HEK293 (cell line): ENCODE results near the gene DNAJC12.

Source experiments
- CTCF ChIA-PET: fragments of 350-600 bp; formaldehyde crosslinking; extraction: SDS; loops from one replicate; lab custom pipeline; 2021; ENCODE audit warnings: antibody characterized with exemption; lab: Yijun Ruan, JAX
- POLR2A ChIA-PET: fragments of 300-600 bp; formaldehyde crosslinking; extraction: SDS; loops from one replicate; lab custom pipeline; 2020; ENCODE audit warnings: antibody characterized with exemption, inconsistent platforms; lab: Yijun Ruan, JAX
- H3K27ac ChIP-seq: fragments of 200-500 bp; sonication (Bioruptor generic); 2 replicates; pipeline ENCODE4 v1.5.1; 2014; ENCODE audit warnings: low read depth, low read length, control low read depth, inconsistent platforms; ENCODE audit errors: extremely low read depth
- H3K36me3 ChIP-seq, 2 experiments: fragments of 200-500 bp in 1 of 2; sonication (Bioruptor generic) in 1 of 2; 1 replicate in 1 of 2; 2 replicates in 1 of 2; pipeline ENCODE4 v1.5.1; 2014 to 2017; ENCODE audit warnings: inconsistent platforms in 2 of 2, low read length in 2 of 2; ENCODE audit not compliant: control insufficient read depth in 2 of 2, insufficient read depth in 1 of 2
- H3K4me1 ChIP-seq: fragments of 200-500 bp; sonication (Bioruptor generic); 2 replicates; pipeline ENCODE4 v1.5.1; 2014; ENCODE audit warnings: mild to moderate bottlenecking, low read length, inconsistent platforms; ENCODE audit not compliant: control insufficient read depth, insufficient read depth
- H3K4me3 ChIP-seq: 2 replicates; pipeline ENCODE4 v1.5.1; 2011; ENCODE audit warnings: low read depth, mild to moderate bottlenecking, control low read depth, low read length, moderate library complexity
- H3K9me3 ChIP-seq: fragments of 200-500 bp; sonication (Bioruptor generic); 2 replicates; pipeline ENCODE4 v1.5.1; 2014; ENCODE audit warnings: low read depth, low read length, inconsistent platforms; ENCODE audit not compliant: control insufficient read depth, insufficient read depth
- EGR2 ChIP-seq: fragments of 450-650 bp; formaldehyde crosslinking; IDR thresholded peaks from 2 replicates; pipeline ENCODE4 v1.5.1; 2016; ENCODE audit warnings: low read depth, missing biosample characterization, missing genetic modification characterization
- HOXC10 ChIP-seq: sonication (generic); formaldehyde crosslinking; IDR thresholded peaks from 2 replicates; pipeline ENCODE4 v1.8.1; 2023; ENCODE audit warnings: mild to moderate bottlenecking, missing genetic modification reagents
- IKZF3 ChIP-seq: fragments of 450-650 bp; IDR thresholded peaks from 2 replicates; pipeline ENCODE4 v1.5.0; 2018; ENCODE audit warnings: missing biosample characterization, mild to moderate bottlenecking, missing genetic modification characterization, moderate library complexity
- KLF7 ChIP-seq: fragments of 450-650 bp; formaldehyde crosslinking; IDR thresholded peaks from 2 replicates; pipeline ENCODE4 v1.5.1; 2016; ENCODE audit warnings: missing biosample characterization, missing genetic modification characterization, borderline replicate concordance
- MEIS1 ChIP-seq: sonication (generic); formaldehyde crosslinking; IDR thresholded peaks from 2 replicates; pipeline ENCODE4 v1.8.1; 2022; ENCODE audit warnings: missing genetic modification reagents, mild to moderate bottlenecking, borderline replicate concordance
- OVOL3 ChIP-seq: fragments of 450-650 bp; formaldehyde crosslinking; IDR thresholded peaks from 2 replicates; pipeline ENCODE4 v1.5.1; 2016; ENCODE audit warnings: missing biosample characterization, missing genetic modification characterization
- TRIM28 ChIP-seq: IDR thresholded peaks from 2 replicates; pipeline ENCODE4 v1.6.1; 2011; ENCODE audit warnings: low read length, control low read depth, borderline replicate concordance
- ZBTB48 ChIP-seq: fragments of 450-650 bp; formaldehyde crosslinking; IDR thresholded peaks from 2 replicates; pipeline ENCODE4 v1.5.1; 2016; ENCODE audit warnings: missing biosample characterization, missing genetic modification characterization
- ZNF133 ChIP-seq: fragments of 450-650 bp; formaldehyde crosslinking; IDR thresholded peaks from 2 replicates; pipeline ENCODE4 v1.5.1; 2016; ENCODE audit warnings: missing biosample characterization, missing genetic modification characterization
- ZNF146 ChIP-seq: fragments of 450-650 bp; formaldehyde crosslinking; IDR thresholded peaks from 2 replicates; pipeline ENCODE4 v1.5.1; 2016; ENCODE audit warnings: missing biosample characterization, missing genetic modification characterization
- ZNF2 ChIP-seq: fragments of 450-650 bp; formaldehyde crosslinking; IDR thresholded peaks from 2 replicates; pipeline ENCODE4 v1.5.1; 2016; ENCODE audit warnings: missing biosample characterization, missing genetic modification characterization
- ZNF211 ChIP-seq: fragments of 450-650 bp; formaldehyde crosslinking; IDR thresholded peaks from 2 replicates; pipeline ENCODE4 v1.5.1; 2016; ENCODE audit warnings: low read depth, missing biosample characterization, missing genetic modification characterization
- ZNF23 ChIP-seq: fragments of 450-650 bp; formaldehyde crosslinking; IDR thresholded peaks from 2 replicates; pipeline ENCODE4 v1.5.1; 2016; ENCODE audit warnings: missing biosample characterization, missing genetic modification characterization, borderline replicate concordance
- ZNF24 ChIP-seq: fragments of 450-650 bp; formaldehyde crosslinking; IDR thresholded peaks from 2 replicates; pipeline ENCODE4 v1.5.1; 2016; ENCODE audit warnings: missing biosample characterization, missing genetic modification characterization
- ZNF341 ChIP-seq: fragments of 450-650 bp; formaldehyde crosslinking; IDR thresholded peaks from 2 replicates; pipeline ENCODE4; 2016; ENCODE audit warnings: low read depth, missing biosample characterization, missing genetic modification characterization
- ZNF391 ChIP-seq: fragments of 450-650 bp; formaldehyde crosslinking; IDR thresholded peaks from 2 replicates; pipeline ENCODE4 v1.5.1; 2016; ENCODE audit warnings: low read depth, missing biosample characterization, missing genetic modification characterization, borderline replicate concordance
- ZNF510 ChIP-seq: fragments of 450-650 bp; formaldehyde crosslinking; IDR thresholded peaks from 2 replicates; pipeline ENCODE4 v1.5.1; 2018; ENCODE audit warnings: mild to moderate bottlenecking, missing genetic modification characterization, missing biosample characterization; ENCODE audit not compliant: insufficient replicate concordance
- ZNF664 ChIP-seq: fragments of 450-650 bp; formaldehyde crosslinking; IDR thresholded peaks from 2 replicates; pipeline ENCODE4 v1.5.1; 2016; ENCODE audit warnings: missing biosample characterization, missing genetic modification characterization
- ZNF670 ChIP-seq: fragments of 450-650 bp; formaldehyde crosslinking; IDR thresholded peaks from 2 replicates; pipeline ENCODE4 v1.5.1; 2016; ENCODE audit warnings: missing biosample characterization, missing genetic modification characterization, low read depth
- ZNF768 ChIP-seq: fragments of 450-650 bp; formaldehyde crosslinking; IDR thresholded peaks from 2 replicates; pipeline ENCODE4 v1.5.1; 2018; ENCODE audit warnings: missing biosample characterization, mild to moderate bottlenecking, missing genetic modification characterization
- ZNF792 ChIP-seq: fragments of 450-650 bp; formaldehyde crosslinking; IDR thresholded peaks from 2 replicates; pipeline ENCODE4 v1.5.1; 2016; ENCODE audit warnings: missing biosample characterization, missing genetic modification characterization
- ZNF837 ChIP-seq: fragments of 450-650 bp; formaldehyde crosslinking; IDR thresholded peaks from 2 replicates; pipeline ENCODE4 v1.5.1; 2016; ENCODE audit warnings: missing biosample characterization, missing genetic modification characterization
- ZNF843 ChIP-seq: fragments of 450-650 bp; formaldehyde crosslinking; IDR thresholded peaks from 2 replicates; pipeline ENCODE4 v1.5.1; 2016; ENCODE audit warnings: missing biosample characterization, missing genetic modification characterization
- TF ChIP-seq, protein P1 (sequence below): fragments of 450-650 bp; formaldehyde crosslinking; IDR thresholded peaks from 2 replicates; pipeline ENCODE4 v1.5.1; 2016; ENCODE audit warnings: missing biosample characterization, missing genetic modification characterization, borderline replicate concordance
- TF ChIP-seq, protein P2 (sequence below): IDR thresholded peaks from 2 replicates; pipeline ENCODE4 v1.6.1; 2011; ENCODE audit warnings: mild to moderate bottlenecking, low read depth, low read length, borderline replicate concordance
- TF ChIP-seq, protein P3 (sequence below): fragments of 450-650 bp; formaldehyde crosslinking; optimal IDR thresholded peaks from 2 replicates; pipeline ENCODE3; 2016; ENCODE audit warnings: missing biosample characterization, mild to moderate bottlenecking, missing genetic modification characterization
- TF ChIP-seq, protein P4 (sequence below): fragments of 450-650 bp; formaldehyde crosslinking; IDR thresholded peaks from 2 replicates; pipeline ENCODE4 v1.5.1; 2016; ENCODE audit warnings: missing biosample characterization, missing genetic modification characterization

Gene DNAJC12

DNA sequence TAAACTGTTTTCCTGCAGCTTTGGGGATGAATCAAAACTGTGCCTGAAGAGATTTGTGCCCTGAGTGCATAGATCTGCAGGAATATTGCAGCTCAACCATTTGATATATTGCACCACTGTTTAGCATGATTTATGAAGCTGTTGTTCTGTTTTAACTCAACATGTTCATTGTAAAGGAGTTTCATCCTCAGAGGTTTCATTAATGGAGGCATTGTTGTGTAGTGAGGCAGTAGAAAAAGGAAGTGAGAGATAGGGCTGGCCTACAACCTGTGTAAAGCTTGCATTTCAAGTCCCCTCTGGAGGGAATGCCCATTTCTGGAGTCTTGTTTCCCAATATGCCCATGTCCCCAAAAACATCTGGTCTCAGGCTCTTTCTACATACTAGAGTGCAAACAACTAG lies 67.5 kb downstream of the DNAJC12 start:
- Histone ChIP-seq H3K4me1 (peaks cover 7% of the 10 kb centered on the region), H3K9me3 (no peaks in the 10 kb centered on the region), H3K36me3 (no peaks in the 10 kb centered on the region), H3K4me3 (no peak overlapping the region), H3K27ac (no peak overlapping the region)
- ChIA-PET CTCF (interaction anchor here (0.6 to 2.9 kb wide), 6 partner anchors 9 to 104 kb away, joined by 3 to 21 read pairs (median 3); no protein-coding TSS in a partner anchor), POLR2A (no interaction called here)
- TF ChIP-seq ZNF843 (tag by site-specific recombination) (no peak), ZNF146 (tag by site-specific recombination) (no peak), ZNF391 (tag by site-specific recombination) (no peak), ZNF768 (tag by site-specific recombination) (no peak), MEIS1 (CRISPR knock-in tag) (no peak), KLF7 (no peak), ZBTB48 (tag by site-specific recombination) (no peak), ZNF510 (no peak), ZNF837 (tag by site-specific recombination) (no peak), ZNF664 (tag by site-specific recombination) (no peak), ZNF341 (tag by site-specific recombination) (no peak)
- TF ChIP-seq, protein P1, sequence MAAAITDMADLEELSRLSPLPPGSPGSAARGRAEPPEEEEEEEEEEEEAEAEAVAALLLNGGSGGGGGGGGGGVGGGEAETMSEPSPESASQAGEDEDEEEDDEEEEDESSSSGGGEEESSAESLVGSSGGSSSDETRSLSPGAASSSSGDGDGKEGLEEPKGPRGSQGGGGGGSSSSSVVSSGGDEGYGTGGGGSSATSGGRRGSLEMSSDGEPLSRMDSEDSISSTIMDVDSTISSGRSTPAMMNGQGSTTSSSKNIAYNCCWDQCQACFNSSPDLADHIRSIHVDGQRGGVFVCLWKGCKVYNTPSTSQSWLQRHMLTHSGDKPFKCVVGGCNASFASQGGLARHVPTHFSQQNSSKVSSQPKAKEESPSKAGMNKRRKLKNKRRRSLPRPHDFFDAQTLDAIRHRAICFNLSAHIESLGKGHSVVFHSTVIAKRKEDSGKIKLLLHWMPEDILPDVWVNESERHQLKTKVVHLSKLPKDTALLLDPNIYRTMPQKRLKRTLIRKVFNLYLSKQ (tag by site-specific recombination): no peak

DNA sequence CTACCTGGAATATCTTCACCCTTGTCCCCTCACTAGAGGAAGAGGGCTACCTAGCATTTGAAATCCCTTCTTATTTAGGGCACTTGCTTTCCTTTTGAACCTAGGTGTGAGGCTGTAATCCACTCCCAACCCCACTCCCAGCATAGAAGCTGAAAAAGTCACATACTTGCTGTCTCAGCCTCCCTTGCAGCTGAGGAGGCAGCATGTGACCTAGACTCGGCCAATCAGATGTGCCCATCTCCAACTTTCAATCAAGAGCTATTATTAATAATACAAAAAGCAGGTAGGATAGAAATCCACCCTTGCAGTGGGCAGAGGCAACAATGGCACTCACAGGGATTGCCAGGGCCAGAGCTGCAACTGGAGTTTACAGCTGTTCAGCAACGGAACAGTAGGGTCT lies 70.7 kb downstream of the DNAJC12 start:
- POLR2A ChIA-PET: no interaction called here
- no peaks in the 10 kb centered on the region for H3K9me3 ChIP-seq
- no peak overlapping the region for H3K27ac ChIP-seq
- CTCF ChIA-PET: interaction anchor here (0.6 to 1.6 kb wide), 2 partner anchors 12 to 23 kb away, joined by 3 to 7 read pairs; no protein-coding TSS in a partner anchor
- H3K4me3 ChIP-seq: no peak overlapping the region
- H3K36me3 ChIP-seq: no peaks in the 10 kb centered on the region
- TF ChIP-seq, protein P2, sequence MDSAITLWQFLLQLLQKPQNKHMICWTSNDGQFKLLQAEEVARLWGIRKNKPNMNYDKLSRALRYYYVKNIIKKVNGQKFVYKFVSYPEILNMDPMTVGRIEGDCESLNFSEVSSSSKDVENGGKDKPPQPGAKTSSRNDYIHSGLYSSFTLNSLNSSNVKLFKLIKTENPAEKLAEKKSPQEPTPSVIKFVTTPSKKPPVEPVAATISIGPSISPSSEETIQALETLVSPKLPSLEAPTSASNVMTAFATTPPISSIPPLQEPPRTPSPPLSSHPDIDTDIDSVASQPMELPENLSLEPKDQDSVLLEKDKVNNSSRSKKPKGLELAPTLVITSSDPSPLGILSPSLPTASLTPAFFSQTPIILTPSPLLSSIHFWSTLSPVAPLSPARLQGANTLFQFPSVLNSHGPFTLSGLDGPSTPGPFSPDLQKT: no peak
- no peak for TF ChIP-seq HOXC10 (CRISPR knock-in tag)
- TF ChIP-seq TRIM28: peak; percentile 56; the same call in 1 of the 2 replicates
- H3K4me1 ChIP-seq: no peaks in the 10 kb centered on the region

DNA sequence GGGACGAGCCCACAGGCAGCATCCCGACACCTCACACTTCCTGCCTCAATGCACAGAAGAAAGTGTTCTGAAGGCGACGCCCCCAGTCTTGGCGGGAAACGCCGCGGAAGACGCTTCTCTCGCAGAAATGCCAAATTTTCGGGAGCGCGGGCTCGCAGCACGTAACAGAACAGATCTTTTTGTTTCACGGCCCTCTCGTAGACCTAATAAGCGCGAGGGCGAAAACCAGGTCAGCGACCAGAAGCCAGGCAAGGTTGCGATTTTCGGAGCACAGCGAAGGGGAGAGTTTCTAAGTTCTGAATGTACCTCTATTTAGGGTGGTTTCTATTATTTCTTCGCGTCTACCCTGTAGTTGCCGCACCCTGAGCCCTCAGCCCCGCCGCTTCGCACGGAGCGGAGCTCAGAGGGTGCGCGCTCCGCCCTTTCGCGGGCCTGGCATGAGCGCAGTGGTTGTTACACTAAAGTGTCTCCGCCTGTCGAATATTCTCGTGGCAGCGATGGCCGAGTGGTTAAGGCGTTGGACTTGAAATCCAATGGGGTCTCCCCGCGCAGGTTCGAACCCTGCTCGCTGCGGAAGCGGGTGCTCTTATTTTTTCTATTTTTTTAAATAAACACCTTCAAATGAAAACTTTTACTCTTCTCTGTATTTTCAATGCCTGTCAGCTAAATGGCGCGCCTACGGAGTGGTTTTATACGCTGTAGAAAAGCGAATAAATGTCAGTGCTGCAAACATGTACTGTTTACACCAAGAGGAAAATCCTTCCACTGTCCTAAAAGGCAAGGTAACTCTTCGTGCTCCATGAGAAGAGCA lies 73.8 kb downstream of the DNAJC12 start:
- Histone ChIP-seq H3K9me3 (no peaks in the 10 kb centered on the region), H3K4me3 (peak overlapping the region; percentile 84), H3K36me3 (no peaks in the 10 kb centered on the region), H3K27ac (peak overlapping the region; percentile 79), H3K4me1 (no peaks in the 10 kb centered on the region)
- CTCF ChIA-PET: interaction anchor here (0.5 to 1.5 kb wide), 4 partner anchors 14 to 415 kb away, joined by 3 to 5 read pairs (median 4); no protein-coding TSS in a partner anchor
- POLR2A ChIA-PET: interaction anchor here (0.5 to 1.1 kb wide), 3 partner anchors 16 to 485 kb away, joined by 4 to 7 read pairs (median 6); no protein-coding TSS in a partner anchor
- TF ChIP-seq ZNF670 (tag by site-specific recombination) (no peak), ZNF792 (tag by site-specific recombination) (no peak), MEIS1 (CRISPR knock-in tag) (no peak), OVOL3 (tag by site-specific recombination) (no peak), EGR2 (tag by site-specific recombination) (0 out of 2 replicates have a peak, but pooled peaks have one; percentile 25), ZNF24 (tag by site-specific recombination) (peak; percentile 77), ZNF23 (tag by site-specific recombination) (no peak), ZBTB48 (tag by site-specific recombination) (no peak), IKZF3 (tag by site-specific recombination) (no peak), ZNF211 (tag by site-specific recombination) (no peak), ZNF133 (tag by site-specific recombination) (no peak), ZNF2 (tag by site-specific recombination) (peak; percentile 79)
- TF ChIP-seq, protein P3, sequence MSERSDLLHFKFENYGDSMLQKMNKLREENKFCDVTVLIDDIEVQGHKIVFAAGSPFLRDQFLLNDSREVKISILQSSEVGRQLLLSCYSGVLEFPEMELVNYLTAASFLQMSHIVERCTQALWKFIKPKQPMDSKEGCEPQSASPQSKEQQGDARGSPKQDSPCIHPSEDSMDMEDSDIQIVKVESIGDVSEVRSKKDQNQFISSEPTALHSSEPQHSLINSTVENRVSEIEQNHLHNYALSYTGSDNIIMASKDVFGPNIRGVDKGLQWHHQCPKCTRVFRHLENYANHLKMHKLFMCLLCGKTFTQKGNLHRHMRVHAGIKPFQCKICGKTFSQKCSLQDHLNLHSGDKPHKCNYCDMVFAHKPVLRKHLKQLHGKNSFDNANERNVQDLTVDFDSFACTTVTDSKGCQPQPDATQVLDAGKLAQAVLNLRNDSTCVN: peak; percentile 93
- TF ChIP-seq, protein P4, sequence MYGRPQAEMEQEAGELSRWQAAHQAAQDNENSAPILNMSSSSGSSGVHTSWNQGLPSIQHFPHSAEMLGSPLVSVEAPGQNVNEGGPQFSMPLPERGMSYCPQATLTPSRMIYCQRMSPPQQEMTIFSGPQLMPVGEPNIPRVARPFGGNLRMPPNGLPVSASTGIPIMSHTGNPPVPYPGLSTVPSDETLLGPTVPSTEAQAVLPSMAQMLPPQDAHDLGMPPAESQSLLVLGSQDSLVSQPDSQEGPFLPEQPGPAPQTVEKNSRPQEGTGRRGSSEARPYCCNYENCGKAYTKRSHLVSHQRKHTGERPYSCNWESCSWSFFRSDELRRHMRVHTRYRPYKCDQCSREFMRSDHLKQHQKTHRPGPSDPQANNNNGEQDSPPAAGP: peak; percentile 80
